Astrocyte (in vitro differentiated cells and primary cell): ENCODE results near the gene TENM4. TPM values are rescaled to one million over a fixed set of nuclear protein-coding genes. Genes with fewer than 3 reads are reported as not detected.

Experiments used
- DNase-seq: peaks from one replicate; pipeline ENCODE4 v3.0.0-alpha.2; 2010; ENCODE audit warnings: low read depth
- FAIRE-seq: peaks from 2 replicates; lab custom pipeline; 2011; peaks lifted over from hg19 to GRCh38; lab: Jason Lieb, UNC
- H2AFZ ChIP-seq: 2 replicates; pipeline ENCODE4 v1.6.0; 2012; ENCODE audit warnings: low read depth, low read length, inconsistent platforms
- H3K27ac ChIP-seq: 2 replicates; pipeline ENCODE4 v1.5.1; 2011; ENCODE audit warnings: low read depth, low read length, inconsistent platforms
- H3K27me3 ChIP-seq: 2 replicates; pipeline ENCODE4 v1.6.0; 2011; ENCODE audit warnings: low read length, inconsistent platforms; ENCODE audit not compliant: insufficient read depth
- H3K36me3 ChIP-seq: 2 replicates; pipeline ENCODE4 v1.5.1; 2011; ENCODE audit warnings: low read length, inconsistent platforms; ENCODE audit not compliant: insufficient read depth
- H3K4me1 ChIP-seq: 2 replicates; pipeline ENCODE4 v1.5.1; 2011; ENCODE audit warnings: low read length, inconsistent platforms; ENCODE audit not compliant: insufficient read depth
- H3K4me2 ChIP-seq: 2 replicates; pipeline ENCODE4 v1.6.0; 2012; ENCODE audit warnings: low read length, inconsistent platforms
- H3K4me3 ChIP-seq: 2 replicates; pipeline ENCODE4 v1.5.1; 2011; ENCODE audit warnings: low read depth, mild to moderate bottlenecking, low read length, inconsistent platforms; ENCODE audit not compliant: insufficient read depth
- H3K79me2 ChIP-seq: 2 replicates; pipeline ENCODE4 v1.6.0; 2012; ENCODE audit warnings: mild to moderate bottlenecking, low read length, inconsistent platforms; ENCODE audit not compliant: insufficient read depth
- H3K9ac ChIP-seq: 2 replicates; pipeline ENCODE4 v1.6.0; 2012; ENCODE audit warnings: mild to moderate bottlenecking, low read length, inconsistent platforms
- H3K9me3 ChIP-seq: 2 replicates; pipeline ENCODE4 v1.5.1; 2012; ENCODE audit warnings: low read depth, mild to moderate bottlenecking, low read length, inconsistent platforms; ENCODE audit not compliant: insufficient read depth
- H4K20me1 ChIP-seq: 2 replicates; pipeline ENCODE4 v1.6.0; 2012; ENCODE audit warnings: low read length, inconsistent platforms; ENCODE audit not compliant: insufficient read depth
- H3K27ac Mint-ChIP-seq: one replicate; pipeline ENCODE4 v1.8.0; 2021; ENCODE audit warnings: mild to moderate bottlenecking, mixed read lengths; ENCODE audit not compliant: unreplicated experiment
- H3K27me3 Mint-ChIP-seq: one replicate; pipeline ENCODE4 v1.8.0; 2021; ENCODE audit warnings: low read depth, mixed read lengths; ENCODE audit not compliant: unreplicated experiment
- H3K36me3 Mint-ChIP-seq: one replicate; pipeline ENCODE4 v1.8.0; 2021; ENCODE audit warnings: low read depth, mixed read lengths; ENCODE audit not compliant: unreplicated experiment
- H3K4me1 Mint-ChIP-seq: one replicate; pipeline ENCODE4 v1.8.0; 2021; ENCODE audit warnings: low read depth, mixed read lengths; ENCODE audit not compliant: unreplicated experiment
- H3K4me3 Mint-ChIP-seq: one replicate; pipeline ENCODE4 v1.8.0; 2021; ENCODE audit warnings: mild to moderate bottlenecking, moderate library complexity, mixed read lengths; ENCODE audit not compliant: unreplicated experiment
- H3K9me3 Mint-ChIP-seq: one replicate; pipeline ENCODE4 v1.8.0; 2021; ENCODE audit warnings: mild to moderate bottlenecking, mixed read lengths; ENCODE audit not compliant: unreplicated experiment
- CTCF ChIP-seq: IDR thresholded peaks from 2 replicates; pipeline ENCODE4 v1.5.1; 2011; ENCODE audit warnings: low read depth, mild to moderate bottlenecking, inconsistent platforms, low read length, moderate library complexity; ENCODE audit not compliant: insufficient read depth
- EZH2 ChIP-seq: IDR thresholded peaks from 2 replicates; pipeline ENCODE4 v1.6.1; 2012; ENCODE audit warnings: mild to moderate bottlenecking, low read length, inconsistent platforms; ENCODE audit not compliant: insufficient read depth
- total RNA-seq: library from RNA; stranded (reverse); gene quantifications from 2 replicates; pipeline ENCODE4 v1.2.1, GENCODE V29; 2021

Gene TENM4
- total RNA-seq, 1 donor from 2014 or later = 7.5 TPM

- Histone ChIP-seq H3K4me1 (no peaks in the 10 kb centered on the region), H3K9me3 (no peaks in the 10 kb centered on the region), H3K36me3 (no peaks in the 10 kb centered on the region), H3K4me2 (no peak overlapping the region), H3K4me3 (no peak overlapping the region), H2AFZ (no peak overlapping the region), H3K27me3 (no peaks in the 10 kb centered on the region), H4K20me1 (no peaks in the 10 kb centered on the region), H3K79me2 (no peaks in the 10 kb centered on the region), H3K9ac (no peak overlapping the region), H3K27ac (no peak overlapping the region)
- DNase-seq (no peak), FAIRE-seq (no peak)
- H3K36me3 Mint-ChIP-seq = no peaks in the 10 kb centered on the region
- H3K9me3 Mint-ChIP-seq = no peaks in the 10 kb centered on the region
- TF ChIP-seq CTCF (no peak), EZH2 (no peak)
- H3K27ac Mint-ChIP-seq = no peak overlapping the region
- peaks cover 27% of the 10 kb centered on the region for H3K27me3 Mint-ChIP-seq
- no peaks in the 10 kb centered on the region for H3K4me1 Mint-ChIP-seq
- H3K4me3 Mint-ChIP-seq = no peak overlapping the region
Observed at GRCh38 chr11:78921509-78921908, 519.3 kb downstream of the TENM4 start.

- Histone ChIP-seq H3K79me2 (no peaks in the 10 kb centered on the region), H3K4me2 (no peak overlapping the region), H3K9me3 (no peaks in the 10 kb centered on the region), H4K20me1 (no peaks in the 10 kb centered on the region), H3K27me3 (no peaks in the 10 kb centered on the region), H3K4me3 (no peak overlapping the region), H3K36me3 (no peaks in the 10 kb centered on the region), H3K27ac (no peak overlapping the region), H2AFZ (no peak overlapping the region), H3K9ac (no peak overlapping the region), H3K4me1 (no peaks in the 10 kb centered on the region)
- Mint-ChIP-seq H3K4me1 (no peaks in the 10 kb centered on the region), H3K9me3 (no peaks in the 10 kb centered on the region), H3K4me3 (no peak overlapping the region), H3K27ac (no peak overlapping the region), H3K27me3 (peaks cover 23% of the 10 kb centered on the region), H3K36me3 (no peaks in the 10 kb centered on the region)
- FAIRE-seq (no peak), DNase-seq (no peak)
- TF ChIP-seq CTCF (no peak), EZH2 (no peak)
Observed at GRCh38 chr11:78920329-78920728, 520.5 kb downstream of the TENM4 start.

GRCh38 chr11:78916759-78917158 is 524.1 kb downstream of the TENM4 start:
- FAIRE-seq = no peak
- Mint-ChIP-seq H3K27me3 (peaks cover 25% of the 10 kb centered on the region), H3K9me3 (peaks cover 5% of the 10 kb centered on the region), H3K4me1 (no peaks in the 10 kb centered on the region), H3K36me3 (no peaks in the 10 kb centered on the region), H3K4me3 (no peak overlapping the region), H3K27ac (no peak overlapping the region)
- no peak overlapping the region for H3K4me3 ChIP-seq
- H3K36me3 ChIP-seq = no peaks in the 10 kb centered on the region
- H3K9me3 ChIP-seq = no peaks in the 10 kb centered on the region
- H2AFZ ChIP-seq = no peak overlapping the region
- DNase-seq = no peak
- H3K9ac ChIP-seq = no peak overlapping the region
- no peaks in the 10 kb centered on the region for H3K79me2 ChIP-seq
- H4K20me1 ChIP-seq = no peaks in the 10 kb centered on the region
- H3K4me2 ChIP-seq = no peak overlapping the region
- TF ChIP-seq EZH2 (no peak), CTCF (no peak)
- no peaks in the 10 kb centered on the region for H3K4me1 ChIP-seq
- H3K27ac ChIP-seq = no peak overlapping the region
- H3K27me3 ChIP-seq = no peaks in the 10 kb centered on the region
